ENCODE results near the gene CCDC85B. TPM values are rescaled to one million over a fixed set of nuclear protein-coding genes. Genes with fewer than 3 reads are reported as not detected.
A peak's percentile ranks its signal among the peaks of the same experiment; 100 is the strongest.

Gene CCDC85B
- total and polyA plus RNA-seq, 2 of the 13 experiments (the other 11 are each of a cell fraction or from before 2014, with no cell fraction given), result 8.2 to 19.5 TPM

- TF ChIP-seq YEATS2 (CRISPR knock-in tag; IDR thresholded peaks at IDR 0.05; ENCODE audit: borderline replicate concordance) (peak; percentile 92), MAFF (IDR thresholded peaks at IDR 0.05; ENCODE audit: low read depth, low read length) (no peak), ZNF101 (CRISPR knock-in tag; IDR thresholded peaks at IDR 0.05; ENCODE audit: borderline replicate concordance, low read depth) (no peak), ZNF430 (CRISPR knock-in tag; IDR thresholded peaks at IDR 0.05) (peak; percentile 62; the same call in 1 of the 2 replicates), SIX4 (CRISPR knock-in tag; IDR thresholded peaks at IDR 0.05) (no peak), ISL2 (CRISPR knock-in tag; IDR thresholded peaks at IDR 0.05) (peak; percentile 83), ZNF572 (CRISPR knock-in tag; IDR thresholded peaks at IDR 0.05) (no peak; the same call in 1 of the 2 replicates), RXRB (CRISPR knock-in tag; IDR thresholded peaks at IDR 0.05; ENCODE audit: borderline replicate concordance) (peak; percentile 71), MLLT10 (CRISPR knock-in tag; IDR thresholded peaks at IDR 0.05) (no peak), MED8 (CRISPR knock-in tag; IDR thresholded peaks at IDR 0.05; ENCODE audit: insufficient replicate concordance) (peak; percentile 77), YY1 (IDR thresholded peaks at IDR 0.05; ENCODE audit: insufficient read depth, insufficient replicate concordance, low read depth, low read length) (peak; percentile 84), SP2 (CRISPR knock-in tag; IDR thresholded peaks at IDR 0.05) (peak; percentile 56; the same call in 1 of the 2 replicates), JDP2 (CRISPR knock-in tag; IDR thresholded peaks at IDR 0.05; ENCODE audit: borderline replicate concordance) (no peak), RARA (CRISPR knock-in tag; IDR thresholded peaks at IDR 0.05) (0 out of 2 replicates have a peak, but pooled peaks have one; percentile 39), GZF1 (CRISPR knock-in tag; IDR thresholded peaks at IDR 0.05) (0 out of 2 replicates have a peak, but pooled peaks have one; percentile 58), EP300 (IDR thresholded peaks at IDR 0.05; ENCODE audit: low read depth in 2 of 2, low read length in 2 of 2) (peak in 1 of 2 experiments; percentile 17; a peak in 1 of 4 replicates), EP300 (CRISPR knock-in tag; IDR thresholded peaks at IDR 0.05; ENCODE audit: borderline replicate concordance) (no peak), PCBP2 (optimal IDR thresholded peaks at IDR 0.05; ENCODE audit: low read depth, low read length, poor library complexity, severe bottlenecking) (no peak), FOXC1 (CRISPR knock-in tag; IDR thresholded peaks at IDR 0.05; ENCODE audit: borderline replicate concordance) (peak; percentile 84), MNT (IDR thresholded peaks at IDR 0.05) (no peak), ATF5 (CRISPR knock-in tag; IDR thresholded peaks at IDR 0.05; ENCODE audit: low read depth) (no peak), HOXA7 (CRISPR knock-in tag; IDR thresholded peaks at IDR 0.05) (0 out of 2 replicates have a peak, but pooled peaks have one; percentile 63)
- TF ChIP-seq, protein P1, sequence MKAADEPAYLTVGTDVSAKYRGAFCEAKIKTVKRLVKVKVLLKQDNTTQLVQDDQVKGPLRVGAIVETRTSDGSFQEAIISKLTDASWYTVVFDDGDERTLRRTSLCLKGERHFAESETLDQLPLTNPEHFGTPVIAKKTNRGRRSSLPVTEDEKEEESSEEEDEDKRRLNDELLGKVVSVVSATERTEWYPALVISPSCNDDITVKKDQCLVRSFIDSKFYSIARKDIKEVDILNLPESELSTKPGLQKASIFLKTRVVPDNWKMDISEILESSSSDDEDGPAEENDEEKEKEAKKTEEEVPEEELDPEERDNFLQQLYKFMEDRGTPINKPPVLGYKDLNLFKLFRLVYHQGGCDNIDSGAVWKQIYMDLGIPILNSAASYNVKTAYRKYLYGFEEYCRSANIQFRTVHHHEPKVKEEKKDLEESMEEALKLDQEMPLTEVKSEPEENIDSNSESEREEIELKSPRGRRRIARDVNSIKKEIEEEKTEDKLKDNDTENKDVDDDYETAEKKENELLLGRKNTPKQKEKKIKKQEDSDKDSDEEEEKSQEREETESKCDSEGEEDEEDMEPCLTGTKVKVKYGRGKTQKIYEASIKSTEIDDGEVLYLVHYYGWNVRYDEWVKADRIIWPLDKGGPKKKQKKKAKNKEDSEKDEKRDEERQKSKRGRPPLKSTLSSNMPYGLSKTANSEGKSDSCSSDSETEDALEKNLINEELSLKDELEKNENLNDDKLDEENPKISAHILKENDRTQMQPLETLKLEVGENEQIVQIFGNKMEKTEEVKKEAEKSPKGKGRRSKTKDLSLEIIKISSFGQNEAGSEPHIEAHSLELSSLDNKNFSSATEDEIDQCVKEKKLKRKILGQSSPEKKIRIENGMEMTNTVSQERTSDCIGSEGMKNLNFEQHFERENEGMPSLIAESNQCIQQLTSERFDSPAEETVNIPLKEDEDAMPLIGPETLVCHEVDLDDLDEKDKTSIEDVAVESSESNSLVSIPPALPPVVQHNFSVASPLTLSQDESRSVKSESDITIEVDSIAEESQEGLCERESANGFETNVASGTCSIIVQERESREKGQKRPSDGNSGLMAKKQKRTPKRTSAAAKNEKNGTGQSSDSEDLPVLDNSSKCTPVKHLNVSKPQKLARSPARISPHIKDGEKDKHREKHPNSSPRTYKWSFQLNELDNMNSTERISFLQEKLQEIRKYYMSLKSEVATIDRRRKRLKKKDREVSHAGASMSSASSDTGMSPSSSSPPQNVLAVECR (CRISPR knock-in tag; IDR thresholded peaks at IDR 0.05; ENCODE audit: borderline replicate concordance), result peak; percentile 89
Measured at GRCh38 chr11:65860278-65861164, 30.0 kb upstream of the CCDC85B start, which contains the start of gene MUS81 (continued).

Measured in HepG2 (cell line).